Type B pancreatic cell (in vitro differentiated cells): Measurements from ENCODE around the gene EMILIN1. TPM values are rescaled to one million over a fixed set of nuclear protein-coding genes. Genes with fewer than 3 reads are reported as not detected.

ENCODE experiments used
- DNase-seq: peaks from one replicate; pipeline ENCODE4 v3.0.0; 2021; ENCODE audit warnings: mixed read lengths; ENCODE audit not compliant: unreplicated experiment; ENCODE audit errors: extremely low spot score
- H3K27ac Mint-ChIP-seq: 2 replicates; pipeline ENCODE4 v1.8.0; 2021; ENCODE audit warnings: mild to moderate bottlenecking, mixed read lengths
- H3K27me3 Mint-ChIP-seq: 2 replicates; pipeline ENCODE4 v1.8.0; 2021; ENCODE audit warnings: mixed read lengths
- H3K36me3 Mint-ChIP-seq: 2 replicates; pipeline ENCODE4 v1.8.0; 2021; ENCODE audit warnings: mixed read lengths
- H3K4me1 Mint-ChIP-seq: one replicate; pipeline ENCODE4 v1.8.0; 2021; ENCODE audit warnings: mixed read lengths; ENCODE audit not compliant: unreplicated experiment
- H3K4me3 Mint-ChIP-seq: 2 replicates; pipeline ENCODE4 v1.8.0; 2021; ENCODE audit warnings: mild to moderate bottlenecking, mixed read lengths
- H3K9me3 Mint-ChIP-seq: 2 replicates; pipeline ENCODE4 v1.8.0; 2021; ENCODE audit warnings: mixed read lengths
- total RNA-seq: library from RNA; stranded (reverse); gene quantifications from 2 replicates; pipeline ENCODE4 v1.2.1, GENCODE V29; 2021; ENCODE audit warnings: low replicate concordance
- TF ChIP-seq, protein P1 (sequence below): fragments of 200-600 bp; sonication (generic); conservative IDR thresholded peaks from 2 replicates; pipeline ENCODE4 v1.5.0; 2021; ENCODE audit warnings: antibody characterized with exemption, mild to moderate bottlenecking

Gene EMILIN1
- total RNA-seq, 1 donor from 2014 or later, result 60.7 TPM

DNA sequence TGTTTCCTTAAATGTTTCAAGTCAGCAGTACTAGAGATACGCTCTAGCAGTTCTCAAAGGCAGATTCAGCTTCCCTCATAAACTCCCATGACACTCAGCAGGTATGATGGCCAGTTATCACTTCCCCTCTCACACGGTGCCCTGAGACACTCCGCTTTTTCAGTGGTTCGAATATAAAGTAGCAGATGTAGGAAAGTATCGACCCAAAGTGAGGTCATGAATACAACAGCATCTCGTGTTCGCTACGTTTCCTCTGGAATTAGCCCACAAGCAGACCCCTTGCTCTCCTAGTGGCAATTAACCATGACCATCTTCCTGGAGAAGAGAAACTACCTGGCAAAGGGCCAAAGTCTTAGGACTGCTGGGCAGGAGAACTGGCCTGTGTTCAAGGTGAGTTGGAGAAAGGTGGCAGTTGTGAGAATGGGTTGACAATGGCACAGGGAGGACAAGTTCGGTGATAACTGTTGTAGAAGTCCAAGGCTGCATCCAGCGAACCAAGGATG, 36.2 kb upstream of the EMILIN1 start:
- no peak for DNase-seq
- peaks cover 3% of the 10 kb centered on the region for H3K4me1 Mint-ChIP-seq
- no peaks in the 10 kb centered on the region for H3K27me3 Mint-ChIP-seq
- no peak overlapping the region for H3K4me3 Mint-ChIP-seq
- H3K9me3 Mint-ChIP-seq, result no peaks in the 10 kb centered on the region
- H3K27ac Mint-ChIP-seq, result no peak overlapping the region
- peaks cover 14% of the 10 kb centered on the region for H3K36me3 Mint-ChIP-seq
- TF ChIP-seq, protein P1, sequence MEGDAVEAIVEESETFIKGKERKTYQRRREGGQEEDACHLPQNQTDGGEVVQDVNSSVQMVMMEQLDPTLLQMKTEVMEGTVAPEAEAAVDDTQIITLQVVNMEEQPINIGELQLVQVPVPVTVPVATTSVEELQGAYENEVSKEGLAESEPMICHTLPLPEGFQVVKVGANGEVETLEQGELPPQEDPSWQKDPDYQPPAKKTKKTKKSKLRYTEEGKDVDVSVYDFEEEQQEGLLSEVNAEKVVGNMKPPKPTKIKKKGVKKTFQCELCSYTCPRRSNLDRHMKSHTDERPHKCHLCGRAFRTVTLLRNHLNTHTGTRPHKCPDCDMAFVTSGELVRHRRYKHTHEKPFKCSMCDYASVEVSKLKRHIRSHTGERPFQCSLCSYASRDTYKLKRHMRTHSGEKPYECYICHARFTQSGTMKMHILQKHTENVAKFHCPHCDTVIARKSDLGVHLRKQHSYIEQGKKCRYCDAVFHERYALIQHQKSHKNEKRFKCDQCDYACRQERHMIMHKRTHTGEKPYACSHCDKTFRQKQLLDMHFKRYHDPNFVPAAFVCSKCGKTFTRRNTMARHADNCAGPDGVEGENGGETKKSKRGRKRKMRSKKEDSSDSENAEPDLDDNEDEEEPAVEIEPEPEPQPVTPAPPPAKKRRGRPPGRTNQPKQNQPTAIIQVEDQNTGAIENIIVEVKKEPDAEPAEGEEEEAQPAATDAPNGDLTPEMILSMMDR, result no peak

GRCh38 chr2:27042985-27043634, 35.3 kb upstream of the EMILIN1 start:
- peaks cover 3% of the 10 kb centered on the region for H3K4me1 Mint-ChIP-seq

GRCh38 chr2:27049422-27050280, 28.8 kb upstream of the EMILIN1 start:
- TF ChIP-seq, protein P1, result no peak
- peak overlapping the region; percentile 99 for H3K4me3 Mint-ChIP-seq
- H3K9me3 Mint-ChIP-seq, result peaks cover 7% of the 10 kb centered on the region
- no peak for DNase-seq
- peaks cover 19% of the 10 kb centered on the region for H3K36me3 Mint-ChIP-seq
- peaks cover 14% of the 10 kb centered on the region for H3K27me3 Mint-ChIP-seq
- peak overlapping the region; percentile 99 for H3K27ac Mint-ChIP-seq
- peaks cover 23% of the 10 kb centered on the region for H3K4me1 Mint-ChIP-seq

More at GRCh38 chr2:27042985-27043634, 35.3 kb upstream of the EMILIN1 start:
- Mint-ChIP-seq H3K4me3 (no peak overlapping the region), H3K9me3 (no peaks in the 10 kb centered on the region), H3K36me3 (peaks cover 14% of the 10 kb centered on the region), H3K27ac (no peak overlapping the region), H3K27me3 (no peaks in the 10 kb centered on the region)
- DNase-seq, result no peak
- TF ChIP-seq, protein P1, result no peak

- Mint-ChIP-seq H3K27me3 (peaks cover 14% of the 10 kb centered on the region), H3K9me3 (peaks cover 7% of the 10 kb centered on the region), H3K4me3 (peak overlapping the region; percentile 99), H3K4me1 (peaks cover 23% of the 10 kb centered on the region), H3K36me3 (peaks cover 22% of the 10 kb centered on the region), H3K27ac (peak overlapping the region; percentile 99)
- TF ChIP-seq, protein P1, result peak; percentile 71
- peak; percentile 94 for DNase-seq
Observed at GRCh38 chr2:27050281-27050995, 28.0 kb upstream of the EMILIN1 start.

- Mint-ChIP-seq H3K9me3 (peaks cover 7% of the 10 kb centered on the region), H3K4me3 (peak within 1 kb of the TSS; percentile 99), H3K36me3 (peaks cover 22% of the 10 kb centered on the region), H3K27ac (peak within 1 kb of the TSS; percentile 99), H3K4me1 (peaks cover 23% of the 10 kb centered on the region), H3K27me3 (peaks cover 14% of the 10 kb centered on the region)
- TF ChIP-seq, protein P1, result no peak
- peak; percentile 96 for DNase-seq
Observed at GRCh38 chr2:27050996-27051901, 27.2 kb upstream of the EMILIN1 start, which contains the start of gene AGBL5. TSS of gene AGBL5 (plus strand) at chr2:27051668. CDS start at chr2:27052959, 1,291 bp downstream.
